CD4-positive, alpha-beta T cell treated with Interferon gamma for 1 hour (primary cell): ENCODE data around the gene HERC6.
A peak's percentile ranks its signal among the peaks of the same experiment; 100 is the strongest.
"Not testable (repeated sequence)": the region's sequence is repeated elsewhere in the genome, so short reads cannot be mapped to it uniquely, and the experiment has no call there.

Experiments
- DNase-seq: peaks from one replicate; pipeline ENCODE4 v3.0.0-alpha.2; 2020

HERC6 gene

DNA sequence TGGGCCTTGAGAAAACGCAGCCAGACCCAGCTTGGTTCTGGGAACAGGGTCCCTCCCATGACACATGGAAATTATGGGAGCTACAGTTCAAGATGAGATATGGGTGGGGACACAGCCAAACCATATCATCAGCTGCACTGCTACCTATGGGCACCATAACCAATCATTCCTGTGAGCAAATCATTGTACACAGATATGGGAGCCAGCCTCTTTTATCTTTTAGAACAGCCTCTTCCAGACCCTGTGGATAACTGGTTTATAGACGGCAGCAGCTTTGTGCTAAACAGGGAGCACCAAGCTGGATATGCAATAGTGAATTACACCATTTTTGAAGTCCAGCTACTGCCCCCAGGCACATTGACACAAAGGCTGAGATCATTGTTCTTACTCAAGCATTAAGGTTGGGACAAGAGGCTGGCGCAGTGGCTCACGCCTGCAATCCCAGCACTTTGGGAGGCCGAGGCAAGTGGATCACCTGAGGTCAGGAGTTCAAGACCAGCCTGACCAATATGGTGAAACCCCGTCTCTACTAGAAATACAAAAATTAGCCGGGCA is 69.6 kb downstream of the HERC6 start:
- DNase-seq: not testable (repeated sequence)

DNA sequence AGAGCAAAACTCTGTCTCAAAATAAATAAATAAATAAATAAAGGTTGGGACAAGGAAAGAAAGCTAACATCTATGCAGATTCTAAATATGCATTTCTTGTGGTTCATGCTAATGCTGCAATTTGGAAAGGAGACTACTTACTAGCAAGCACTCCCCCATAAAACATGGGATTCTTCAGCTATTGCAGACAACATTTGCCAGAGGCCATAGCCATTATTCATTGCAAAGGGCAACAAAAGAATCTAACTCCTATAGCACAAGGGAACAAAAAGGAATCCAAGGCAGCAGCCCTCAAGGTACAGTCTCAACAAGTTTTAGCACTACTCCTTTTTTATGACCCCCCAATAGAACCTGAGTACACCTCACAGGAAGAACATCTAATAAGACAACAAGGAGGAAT is 70.2 kb downstream of the HERC6 start:
- DNase-seq: no peak

DNA sequence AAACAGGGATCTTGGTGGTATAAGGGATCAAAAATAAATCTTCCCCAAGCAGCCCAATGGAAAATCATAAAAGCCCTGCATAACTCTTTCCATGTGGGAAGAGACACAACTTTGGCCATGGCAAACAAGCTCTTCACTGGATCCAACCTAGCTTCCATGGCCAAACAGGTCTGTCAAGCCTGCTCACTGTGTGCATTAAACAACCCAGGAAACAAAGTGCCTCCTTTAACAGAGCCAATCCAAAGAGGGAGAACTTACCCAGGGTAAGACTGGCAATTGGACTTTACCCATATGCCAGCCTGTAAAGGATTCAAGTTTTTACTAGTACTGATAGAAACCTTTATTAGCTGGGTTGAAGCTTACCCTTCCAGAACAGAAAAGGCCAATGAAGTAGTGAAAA is 70.6 kb downstream of the HERC6 start:
- no peak for DNase-seq

DNA sequence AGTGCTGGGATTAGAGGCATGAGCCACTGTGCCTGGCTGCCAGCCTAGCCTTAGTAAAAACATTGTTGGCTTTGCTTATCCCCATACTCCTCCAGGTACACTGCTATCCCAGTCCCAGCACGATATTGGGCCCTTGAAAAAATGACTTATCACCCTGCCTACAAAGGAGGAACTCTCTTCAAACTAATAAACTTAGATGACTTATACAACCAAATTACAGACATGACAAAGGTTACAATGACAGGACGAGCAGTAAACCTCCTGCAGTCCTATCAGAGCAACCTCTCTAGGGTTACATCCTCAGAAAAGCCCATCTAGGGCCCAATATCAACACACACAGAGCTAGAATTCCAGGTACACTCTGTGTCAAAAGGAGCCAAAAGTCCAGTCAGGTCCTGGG is 72.6 kb downstream of the HERC6 start:
- no peak for DNase-seq

DNA sequence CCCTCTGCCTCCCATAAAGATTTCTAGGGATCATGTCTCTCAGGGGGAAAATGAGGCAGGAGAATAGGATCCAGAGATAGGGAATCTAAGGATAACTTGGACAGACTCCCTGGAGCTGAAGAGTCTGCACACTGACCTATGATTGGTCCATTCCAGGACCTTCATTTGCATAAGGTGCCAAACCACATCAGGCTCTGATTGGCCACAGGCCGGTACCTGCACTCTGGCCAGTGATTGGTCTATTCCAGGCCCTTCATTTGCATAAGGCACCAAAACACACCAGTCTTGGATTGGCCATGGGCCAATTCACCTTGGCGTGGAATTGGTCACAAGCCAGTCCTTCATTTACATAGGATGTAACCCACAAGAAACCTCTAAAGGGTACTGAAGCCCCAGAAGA is 74.3 kb downstream of the HERC6 start:
- no peak for DNase-seq

DNA sequence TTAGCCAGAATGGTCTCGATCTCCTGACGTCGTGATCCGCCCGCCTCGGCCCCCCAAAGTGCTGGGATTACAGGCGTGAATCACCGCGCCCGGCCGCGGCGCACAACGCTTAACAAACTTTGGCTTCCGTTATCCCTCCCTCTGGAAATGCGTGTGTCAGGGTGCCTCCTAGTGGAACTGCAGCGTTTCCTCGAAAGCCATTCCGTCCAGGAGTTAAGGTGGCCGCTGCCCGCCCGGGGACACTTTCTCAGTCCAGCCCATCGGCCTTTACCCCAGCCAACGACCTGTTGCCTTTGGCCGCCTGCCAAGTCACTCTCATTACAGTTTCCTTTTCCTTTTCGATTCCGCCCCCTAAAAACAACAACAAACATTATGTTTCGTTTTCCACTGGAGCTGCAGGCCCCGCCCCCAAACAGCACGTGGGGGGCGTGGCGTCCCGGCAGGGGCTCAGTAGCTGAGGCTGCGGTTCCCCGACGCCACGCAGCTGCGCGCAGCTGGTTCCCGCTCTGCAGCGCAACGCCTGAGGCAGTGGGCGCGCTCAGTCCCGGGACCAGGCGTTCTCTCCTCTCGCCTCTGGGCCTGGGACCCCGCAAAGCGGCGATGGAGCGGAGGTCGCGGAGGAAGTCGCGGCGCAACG is 78.1 kb downstream of the HERC6 start, which contains the start of gene HERC5:
Gene HERC5 (plus strand): TSS at position 450 of the 637 bp plus-strand sequence. CDS start 151 bp downstream, at position 601.
- DNase-seq: peak; percentile 93

DNA sequence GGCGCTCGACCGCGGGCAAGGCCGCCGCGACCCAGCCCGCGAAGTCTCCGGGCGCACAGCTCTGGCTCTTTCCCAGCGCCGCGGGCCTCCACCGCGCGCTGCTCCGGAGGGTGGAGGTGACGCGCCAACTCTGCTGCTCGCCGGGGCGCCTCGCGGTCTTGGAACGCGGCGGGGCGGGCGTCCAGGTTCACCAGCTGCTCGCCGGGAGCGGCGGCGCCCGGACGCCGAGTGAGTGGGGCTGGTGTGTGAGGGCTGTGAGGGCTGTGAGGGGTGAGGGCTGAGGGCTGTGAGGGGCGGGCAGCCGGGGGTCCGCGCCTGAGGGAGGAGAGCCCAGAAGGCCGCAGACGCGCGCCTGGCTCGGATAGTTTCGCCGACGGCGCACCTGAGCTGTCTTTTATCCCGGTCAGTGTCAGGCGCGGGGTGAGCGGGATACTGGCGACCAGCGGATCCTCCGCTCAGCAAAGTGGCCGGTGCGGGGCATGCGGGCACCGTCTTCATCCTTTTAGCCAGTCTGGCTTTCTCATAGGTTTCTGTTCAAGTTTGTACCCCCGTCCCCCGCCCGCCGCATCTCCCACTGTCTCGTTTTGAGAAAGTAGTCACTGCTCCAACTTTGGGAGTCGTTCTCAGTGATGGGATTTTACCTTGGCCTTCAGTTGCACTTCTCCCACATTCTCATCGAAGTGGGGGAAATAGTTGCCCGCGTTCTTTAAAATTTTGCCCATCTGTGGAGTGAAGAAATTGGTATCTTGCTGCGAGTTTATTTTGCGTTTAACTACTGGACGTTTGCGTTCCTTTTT is 78.9 kb downstream of the HERC6 start:
- no peak for DNase-seq

DNA sequence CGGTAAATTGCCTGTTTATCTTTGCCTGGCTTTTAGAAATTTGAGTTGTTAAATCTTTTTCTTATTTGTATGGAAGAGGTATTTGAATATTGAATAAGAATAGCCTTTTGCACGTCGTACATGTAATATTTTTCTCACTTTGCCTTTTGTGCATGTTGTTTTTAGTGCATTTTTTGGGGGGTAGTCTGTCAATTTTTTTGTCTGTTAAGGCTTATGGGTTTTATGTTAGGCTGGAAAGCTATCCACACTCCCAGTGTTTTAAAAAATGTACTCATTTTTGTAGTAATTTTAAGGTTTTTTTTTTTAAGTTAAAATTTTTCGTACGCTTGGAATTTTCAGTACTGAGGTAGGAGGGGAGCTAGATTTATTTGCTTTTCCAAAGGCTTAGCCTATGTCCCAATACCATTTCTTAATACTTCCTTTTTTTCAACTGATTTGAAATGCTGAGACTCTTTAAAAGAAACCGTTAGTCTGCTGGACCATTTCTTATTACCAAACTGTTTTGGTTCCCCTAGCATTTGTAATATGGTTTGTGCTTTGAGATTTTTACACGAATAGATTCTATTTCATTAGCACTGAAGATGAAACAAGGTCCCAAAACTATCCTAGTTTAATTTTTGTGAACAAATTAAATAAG is 79.6 kb downstream of the HERC6 start:
- no peak for DNase-seq

DNA sequence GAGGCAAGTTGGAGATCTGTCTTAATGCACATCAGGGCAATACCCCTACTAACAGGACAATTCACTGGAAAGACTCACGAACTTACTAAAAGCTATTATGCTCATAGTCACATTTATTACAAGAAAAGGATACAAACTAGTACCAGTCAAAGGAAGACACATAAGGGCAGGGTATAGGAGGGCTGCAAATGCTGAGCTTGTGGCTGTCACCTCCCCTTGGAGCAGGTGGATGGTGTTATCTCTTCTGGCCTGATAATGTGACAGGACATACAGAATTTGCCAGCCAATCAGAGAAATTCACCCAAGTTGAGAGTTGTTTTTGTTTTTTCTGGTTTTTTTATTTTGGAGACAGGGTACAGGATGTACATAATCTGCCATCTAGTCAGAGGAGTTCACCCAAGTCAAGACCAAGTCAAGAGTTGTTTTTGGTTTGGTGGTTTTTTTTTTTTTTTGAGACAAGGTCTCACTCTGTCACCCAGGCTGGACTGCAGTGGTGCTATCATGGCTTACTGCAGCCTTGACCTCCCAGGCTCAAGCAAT is 87.1 kb downstream of the HERC6 start:
- DNase-seq: no peak

DNA sequence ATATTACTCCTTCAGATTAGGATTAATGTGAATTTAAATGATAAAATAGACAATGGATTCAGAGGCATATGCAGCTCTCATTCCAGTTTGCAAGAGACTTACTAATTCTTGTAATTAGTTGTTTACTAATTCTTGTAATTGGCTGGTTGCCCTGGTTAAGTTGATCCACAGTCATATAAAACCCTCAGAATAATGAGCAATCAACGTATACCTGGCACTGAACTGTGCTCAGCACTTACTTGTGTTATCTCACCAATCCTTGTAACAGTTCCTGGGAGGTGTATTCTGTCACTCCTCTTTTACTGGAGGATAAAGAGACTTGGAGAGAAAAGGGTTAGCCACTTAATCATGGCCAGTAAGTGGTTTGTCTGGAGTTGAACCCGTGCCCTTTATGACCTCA is 88.7 kb downstream of the HERC6 start:
- no peak for DNase-seq

DNA sequence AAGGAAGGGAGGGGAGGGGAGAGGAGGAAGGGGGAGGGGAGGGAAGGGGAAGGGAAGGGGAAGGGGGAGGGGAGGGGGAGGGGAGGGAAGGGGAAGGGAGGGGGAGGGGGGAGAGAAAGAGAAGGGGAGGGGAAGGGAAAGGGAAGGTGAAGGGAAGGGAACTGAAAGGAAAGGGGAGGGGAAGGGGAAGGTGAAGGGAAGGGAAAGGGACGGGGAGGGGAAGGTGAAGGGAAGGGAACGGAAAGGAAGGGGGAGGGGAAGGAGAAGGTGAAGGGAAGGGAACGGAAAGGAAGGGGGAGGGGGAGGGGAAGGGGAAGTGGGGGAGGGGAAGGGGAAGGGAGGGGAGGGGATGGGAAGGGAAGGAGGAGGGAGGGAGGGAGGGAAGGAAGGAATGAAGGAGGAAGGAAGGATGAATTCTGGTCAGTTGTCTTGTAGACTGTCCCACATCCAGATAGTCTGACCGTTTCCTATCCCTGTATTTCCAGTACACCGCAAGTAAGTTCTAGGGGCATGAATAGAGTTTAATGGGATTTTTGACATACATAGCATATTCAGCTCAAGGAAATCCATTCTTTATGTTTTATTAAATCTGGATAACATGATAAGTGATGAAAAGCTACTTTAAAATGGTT is 98.7 kb downstream of the HERC6 start:
- no peak for DNase-seq

DNA sequence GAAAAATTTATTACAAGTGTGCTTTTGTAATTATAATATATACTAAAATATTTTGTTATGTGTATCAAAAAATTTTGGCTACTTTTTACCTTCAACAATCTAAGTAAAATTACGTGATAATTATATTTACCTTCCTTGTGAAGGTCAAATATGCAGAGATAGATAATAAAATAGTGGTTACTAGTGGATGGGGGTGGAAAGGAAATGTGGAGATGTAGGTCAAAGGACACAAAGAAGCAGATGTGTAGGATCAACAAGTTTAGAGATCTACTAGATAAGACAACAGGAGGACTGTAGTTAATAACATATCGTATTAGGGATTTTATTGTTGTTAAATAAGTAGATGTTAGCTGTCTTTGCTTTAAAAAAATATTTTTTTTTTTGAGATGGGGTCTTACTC is 99.6 kb downstream of the HERC6 start:
- DNase-seq: no peak

DNA sequence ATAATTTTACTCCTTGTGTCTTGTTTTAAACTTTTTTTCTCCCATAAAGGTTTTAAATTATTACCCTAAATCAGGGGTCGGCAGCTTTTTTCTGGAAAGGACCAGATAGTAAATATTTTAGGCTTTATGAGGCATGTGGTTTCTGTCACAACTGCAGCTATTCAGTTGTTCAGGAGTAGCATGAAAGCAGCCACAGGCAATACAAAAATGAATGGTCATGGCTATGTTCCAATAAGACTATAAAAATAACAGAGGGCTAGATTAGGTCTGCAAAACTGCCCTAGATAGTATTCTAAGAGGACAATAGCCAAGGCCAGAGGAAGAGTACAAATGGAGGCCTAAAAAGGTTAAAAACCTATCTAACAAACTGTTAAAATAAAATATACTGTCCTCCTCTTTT is 102.9 kb downstream of the HERC6 start:
- no peak for DNase-seq

DNA sequence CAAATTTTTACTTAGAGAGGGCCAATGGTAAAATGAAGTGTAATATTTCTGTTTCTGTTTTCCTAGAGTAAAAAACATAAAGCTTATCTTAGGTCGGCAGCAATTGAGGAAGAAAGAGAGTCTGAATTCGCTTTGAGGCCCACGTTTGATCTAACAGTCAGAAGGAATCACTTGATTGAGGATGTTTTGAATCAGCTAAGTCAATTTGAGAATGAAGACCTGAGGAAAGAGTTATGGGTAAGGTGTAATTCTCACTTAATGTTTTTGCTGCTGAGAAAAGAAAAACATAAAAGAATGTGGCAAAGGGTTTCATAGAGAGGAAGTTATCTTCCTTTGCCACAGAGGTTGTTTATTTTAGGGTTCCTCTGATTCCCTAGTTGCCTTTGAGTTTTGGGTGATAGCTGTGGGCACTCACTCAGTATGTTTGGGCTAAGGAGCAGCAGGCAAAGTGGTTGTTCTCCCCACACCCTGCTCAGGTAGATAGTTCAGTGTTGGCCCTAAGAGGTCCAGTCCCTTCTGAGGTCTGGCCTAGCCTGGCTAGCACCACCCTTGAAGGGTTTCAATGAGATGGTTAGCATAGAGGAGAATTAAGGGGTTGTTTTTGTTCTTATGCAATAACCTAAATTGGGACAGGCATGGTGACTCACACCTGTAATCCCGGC is 110.6 kb downstream of the HERC6 start:
- no peak for DNase-seq
